ENCODE measurements around the gene DOK4.

GRCh38 chr16:57477531-57478202 lies 8.6 kb downstream of the DOK4 start:
- TF ChIP-seq CTCF (conservative IDR thresholded peaks at IDR 0.05) (no peak), EZH2 (IDR thresholded peaks at IDR 0.05; ENCODE audit: low read depth) (no peak)
